HepG2 (cell line): Measurements from ENCODE around the gene GGA2. TPM values are rescaled to one million over a fixed set of nuclear protein-coding genes. Genes with fewer than 3 reads are reported as not detected.
A peak's percentile ranks its signal among the peaks of the same experiment; 100 is the strongest.

ENCODE experiments used
- ATAC-seq: fragments of 200-7000 bp; cut with Tn5 transposase; 3 replicates; pipeline ENCODE4 v1.9.1; 2020; ENCODE audit warnings: mild to moderate bottlenecking, moderate library complexity
- BruUV-seq: library from RNA; stranded (reverse); fragments of 400-500 nt; replicated peaks from 2 replicates; lab custom pipeline; 2021; lab: Mats Ljungman, UMichigan
- CTCF ChIA-PET: fragments of 300-600 bp; formaldehyde crosslinking; extraction: SDS; loops from one replicate; lab custom pipeline; 2021; ENCODE audit warnings: low total read pairs, inconsistent platforms, low intra/inter-chr PET ratio; lab: Yijun Ruan, JAX
- POLR2A ChIA-PET: fragments of 350-600 bp; sonication (Branson Sonifier 250); formaldehyde crosslinking; loops from one replicate; lab custom pipeline; 2020; ENCODE audit warnings: antibody characterized with exemption, inconsistent platforms; lab: Yijun Ruan, JAX
- DNase-seq: peaks from one replicate; pipeline ENCODE4 v3.0.0-alpha.2; 2015; ENCODE audit warnings: low spot score
- FAIRE-seq: peaks from 3 replicates; lab custom pipeline; 2011; peaks lifted over from hg19 to GRCh38; lab: Jason Lieb, UNC
- H2AFZ ChIP-seq: one replicate; pipeline ENCODE4 v1.6.1; 2011; ENCODE audit warnings: low read length, inconsistent platforms
- H3K27ac ChIP-seq: fragments of 300-600 bp; 3 replicates; pipeline ENCODE4 v1.8.0; 2011; ENCODE audit warnings: mixed run types, mild to moderate bottlenecking, mixed read lengths, low read length, inconsistent platforms; ENCODE audit not compliant: insufficient read depth; ENCODE audit errors: extremely low read length
- H3K27me3 ChIP-seq, 2 experiments: fragments of 200-600 bp in 1 of 2; 2 replicates in 1 of 2; 3 replicates in 1 of 2; pipeline versions ENCODE4 v1.6.0 to v1.8.0; 2011; ENCODE audit warnings: low read length in 2 of 2, mild to moderate bottlenecking in 2 of 2, moderate library complexity in 2 of 2, inconsistent platforms in 1 of 2; ENCODE audit not compliant: insufficient read depth in 2 of 2, control insufficient read depth in 1 of 2
- H3K36me3 ChIP-seq, 2 experiments: fragments of 200-600 bp in 1 of 2; replicated peaks in 1 of 2; 2 replicates in 1 of 2; 3 replicates in 1 of 2; pipeline versions ENCODE4 v1.5.1 to v1.8.0; 2011; ENCODE audit warnings: low read length in 2 of 2, inconsistent platforms in 1 of 2; ENCODE audit not compliant: insufficient read depth in 2 of 2, control insufficient read depth in 1 of 2
- H3K4me1 ChIP-seq: 2 replicates; pipeline ENCODE4 v1.5.1; 2012; ENCODE audit warnings: low read length, inconsistent platforms; ENCODE audit not compliant: insufficient read depth
- H3K4me2 ChIP-seq: 2 replicates; pipeline ENCODE4 v1.6.0; 2011; ENCODE audit warnings: low read depth, low read length, inconsistent platforms
- H3K4me3 ChIP-seq, 3 experiments: fragments of 200-600 bp in 1 of 3; sonication (generic), shearing (Covaris generic) in 1 of 3; replicated peaks in 1 of 3; 2 replicates each; pipeline ENCODE4 v1.5.1; 2011 to 2016; ENCODE audit warnings: low read length in 3 of 3, inconsistent platforms in 2 of 3, low read depth in 2 of 3, mild to moderate bottlenecking in 2 of 3, control low read depth in 1 of 3, mixed read lengths in 1 of 3; ENCODE audit not compliant: insufficient read depth in 1 of 3
- H3K79me2 ChIP-seq: one replicate; pipeline ENCODE4 v1.6.1; 2011; ENCODE audit warnings: low read length, inconsistent platforms; ENCODE audit not compliant: insufficient read depth
- H3K9ac ChIP-seq: 2 replicates; pipeline ENCODE4 v1.6.0; 2011; ENCODE audit warnings: mild to moderate bottlenecking, low read depth, low read length, inconsistent platforms; ENCODE audit not compliant: insufficient read depth
- H3K9me3 ChIP-seq: 2 replicates; pipeline ENCODE4 v1.5.1; 2012; ENCODE audit warnings: mild to moderate bottlenecking, low read length
- H4K20me1 ChIP-seq: 2 replicates; pipeline ENCODE4 v1.6.0; 2011; ENCODE audit warnings: inconsistent platforms, mild to moderate bottlenecking, low read length, moderate library complexity; ENCODE audit not compliant: insufficient read depth
- HNF4A ChIP-seq: sonication (generic); formaldehyde crosslinking; IDR thresholded peaks from 2 replicates; pipeline ENCODE4 v1.4.0; 2020; ENCODE audit warnings: missing genetic modification reagents
- KAT7 ChIP-seq: IDR thresholded peaks from 2 replicates; pipeline ENCODE4 v1.6.1; 2018; ENCODE audit warnings: borderline replicate concordance, missing compliant biosample characterization
- MNT ChIP-seq: fragments of 450-650 bp; IDR thresholded peaks from 2 replicates; pipeline ENCODE4 v1.6.1; 2016
- MTA1 ChIP-seq: sonication (generic); formaldehyde crosslinking; IDR thresholded peaks from 2 replicates; pipeline ENCODE4 v1.4.0; 2020; ENCODE audit warnings: missing genetic modification reagents, mild to moderate bottlenecking, borderline replicate concordance
- PREB ChIP-seq: sonication (generic); formaldehyde crosslinking; IDR thresholded peaks from 2 replicates; pipeline ENCODE4 v1.4.0; 2020; ENCODE audit warnings: missing genetic modification reagents
- ZBTB21 ChIP-seq: sonication (generic); formaldehyde crosslinking; IDR thresholded peaks from 2 replicates; pipeline ENCODE4 v1.4.0; 2020; ENCODE audit warnings: missing genetic modification reagents
- ZNF644 ChIP-seq: IDR thresholded peaks from 2 replicates; pipeline ENCODE4 v1.6.1; 2016; ENCODE audit warnings: low read depth
- ZNF782 ChIP-seq: sonication (generic); formaldehyde crosslinking; IDR thresholded peaks from 2 replicates; pipeline ENCODE4 v1.4.0; 2020; ENCODE audit warnings: missing genetic modification reagents, mild to moderate bottlenecking, borderline replicate concordance
- ZNF788 ChIP-seq: sonication (generic); formaldehyde crosslinking; IDR thresholded peaks from 2 replicates; pipeline ENCODE4 v1.5.0; 2020; ENCODE audit warnings: mild to moderate bottlenecking, missing genetic modification reagents, borderline replicate concordance
- WGBS: methylation state at CpG from one replicate; pipeline ENCODE4 v1.1.6; 2017; ENCODE audit warnings: low lambda C conversion rate; 5-methylcytosine and 5-hydroxymethylcytosine counted together
- in situ Hi-C: cut with HindIII; loops from 2 replicates; pipeline ENCODE4 v1.10.0; 2017; ENCODE audit warnings: low pct_unique_long_range_greater_than_20kb; ENCODE audit not compliant: extremely low pct_ligation_motif_present
- intact Hi-C: fragments of 100-400 bp; cut with micrococcal nuclease; formaldehyde crosslinking; loops from one replicate; pipeline ENCODE4 v1.10.0; 2022; ENCODE audit not compliant: unreplicated experiment
- polyA plus RNA-seq, 8 experiments: library from polyadenylated mRNA; depleted of rRNA in 3 of 8; stranded (reverse) in 7 of 8; unstranded in 1 of 8; fragments of >200 nt; fragmentation: Illumina TruSeq in 4 of 8; extraction: Trizol in 4 of 8; gene quantifications; 2 replicates each; pipeline versions ENCODE4 v1.2.1 to v1.2.3, GENCODE V29; 2011 to 2016; ENCODE audit warnings: low read depth in 4 of 8, missing spikeins in 1 of 8, mixed read lengths in 1 of 8; ENCODE audit not compliant: insufficient read depth in 1 of 8
- total RNA-seq, 5 experiments: library from RNA; depleted of rRNA; stranded (reverse); fragments of >200 nt; fragmentation: Illumina TruSeq; extraction: Trizol; gene quantifications; 2 replicates each; pipeline ENCODE4 v1.2.3, GENCODE V29; 2016; ENCODE audit warnings: low read depth in 1 of 5
- TF ChIP-seq, protein P1 (sequence below): sonication (generic); formaldehyde crosslinking; IDR thresholded peaks from 2 replicates; pipeline ENCODE4 v1.4.0; 2020; ENCODE audit warnings: missing genetic modification reagents; ENCODE audit errors: not compliant biosample characterization
- TF ChIP-seq, protein P2 (sequence below): sonication (generic); formaldehyde crosslinking; IDR thresholded peaks from 2 replicates; pipeline ENCODE4 v1.5.0; 2020; ENCODE audit warnings: missing genetic modification reagents

The GGA2 gene
- total and polyA plus RNA-seq, 2 of the 13 experiments (the other 11 are each of a cell fraction or from before 2014, with no cell fraction given) = 51.5 to 69.8 TPM

GRCh38 chr16:23485841-23486240 is 24.5 kb downstream of the GGA2 start:
- DNase-seq (no peak), ATAC-seq (no peak; the same call in 1 of the 3 replicates), FAIRE-seq (no peak)
- in situ Hi-C loops = no loop called here
- Histone ChIP-seq H3K9me3 (no peaks in the 10 kb centered on the region), H4K20me1 (no peaks in the 10 kb centered on the region), H3K4me3 (no peak overlapping the region), H3K4me2 (no peak overlapping the region), H3K27me3 (no peaks in the 10 kb centered on the region), H3K4me1 (no peaks in the 10 kb centered on the region), H3K9ac (no peak overlapping the region), H3K79me2 (no peaks in the 10 kb centered on the region), H3K27ac (no peak overlapping the region), H3K36me3 (peaks cover 74 to 94% of the 10 kb centered on the region in 2 experiments), H2AFZ (no peak overlapping the region)
- CTCF ChIA-PET = no interaction called here
- WGBS = 95% methylated on average over 8 of the region's 8 CpGs
- TF ChIP-seq, protein P1, sequence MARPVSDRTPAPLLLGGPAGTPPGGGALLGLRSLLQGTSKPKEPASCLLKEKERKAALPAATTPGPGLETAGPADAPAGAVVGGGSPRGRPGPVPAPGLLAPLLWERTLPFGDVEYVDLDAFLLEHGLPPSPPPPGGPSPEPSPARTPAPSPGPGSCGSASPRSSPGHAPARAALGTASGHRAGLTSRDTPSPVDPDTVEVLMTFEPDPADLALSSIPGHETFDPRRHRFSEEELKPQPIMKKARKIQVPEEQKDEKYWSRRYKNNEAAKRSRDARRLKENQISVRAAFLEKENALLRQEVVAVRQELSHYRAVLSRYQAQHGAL (CRISPR knock-in tag) = no peak
- TF ChIP-seq MTA1 (CRISPR knock-in tag) (no peak), KAT7 (CRISPR knock-in tag) (no peak), MNT (peak; percentile 20; the same call in 1 of the 2 replicates)
- intact Hi-C loops = no loop called here
- no TSS peak for BruUV-seq
- POLR2A ChIA-PET = no interaction called here

DNA sequence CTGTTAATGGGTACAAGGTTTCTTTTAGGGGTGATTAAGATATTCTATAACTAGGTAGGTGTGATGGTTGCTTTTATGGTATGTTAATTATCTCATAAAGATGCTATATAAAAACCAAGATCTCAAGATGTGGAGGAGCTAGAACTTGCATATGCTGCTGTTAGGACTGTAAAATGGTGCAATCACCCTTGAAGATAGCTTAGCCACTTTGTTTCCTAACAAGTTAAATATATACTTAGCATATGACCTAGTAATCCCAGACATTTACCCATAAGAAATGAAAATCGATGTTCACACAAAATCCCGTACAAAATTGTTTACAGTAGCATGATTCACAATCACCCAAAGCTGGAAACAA is 25.1 kb downstream of the GGA2 start:
- H3K4me2 ChIP-seq = no peak overlapping the region
- intact Hi-C loops = no loop called here

More for the DNA sequence above, 25.1 kb downstream of the GGA2 start:
- WGBS = 95% methylated on average over 2 of the region's 2 CpGs
- in situ Hi-C loops = no loop called here
- Histone ChIP-seq H3K27ac (no peak overlapping the region), H3K27me3 (no peaks in the 10 kb centered on the region; a peak in 1 of 5 replicates), H3K79me2 (no peaks in the 10 kb centered on the region), H3K9me3 (no peaks in the 10 kb centered on the region), H3K36me3 (peaks cover 78 to 96% of the 10 kb centered on the region in 2 experiments), H3K9ac (no peak overlapping the region), H3K4me1 (no peaks in the 10 kb centered on the region), H3K4me3 (no peak overlapping the region), H2AFZ (no peak overlapping the region), H4K20me1 (no peaks in the 10 kb centered on the region)
- FAIRE-seq (no peak), ATAC-seq (no peak), DNase-seq (no peak)
- no peak for TF ChIP-seq ZBTB21
- TF ChIP-seq PREB (CRISPR knock-in tag) = no peak
- TF ChIP-seq, protein P2, sequence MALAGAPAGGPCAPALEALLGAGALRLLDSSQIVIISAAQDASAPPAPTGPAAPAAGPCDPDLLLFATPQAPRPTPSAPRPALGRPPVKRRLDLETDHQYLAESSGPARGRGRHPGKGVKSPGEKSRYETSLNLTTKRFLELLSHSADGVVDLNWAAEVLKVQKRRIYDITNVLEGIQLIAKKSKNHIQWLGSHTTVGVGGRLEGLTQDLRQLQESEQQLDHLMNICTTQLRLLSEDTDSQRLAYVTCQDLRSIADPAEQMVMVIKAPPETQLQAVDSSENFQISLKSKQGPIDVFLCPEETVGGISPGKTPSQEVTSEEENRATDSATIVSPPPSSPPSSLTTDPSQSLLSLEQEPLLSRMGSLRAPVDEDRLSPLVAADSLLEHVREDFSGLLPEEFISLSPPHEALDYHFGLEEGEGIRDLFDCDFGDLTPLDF (CRISPR knock-in tag) = no peak
- TF ChIP-seq ZNF644 (CRISPR knock-in tag) = no peak
- TF ChIP-seq ZNF788 (CRISPR knock-in tag) = no peak
- TF ChIP-seq HNF4A (CRISPR knock-in tag) = no peak
- TF ChIP-seq ZNF782 (CRISPR knock-in tag) = no peak
- BruUV-seq = no TSS peak
- ChIA-PET CTCF (no interaction called here), POLR2A (no interaction called here)
